K562 (cell line): ENCODE data around the gene CISD3. TPM values are rescaled to one million over a fixed set of nuclear protein-coding genes. Genes with fewer than 3 reads are reported as not detected.

Source experiments
- C11orf30 ChIP-seq: fragments of 450-650 bp; IDR thresholded peaks from 2 replicates; pipeline ENCODE4 v1.6.1; 2016; ENCODE audit warnings: low read depth, mild to moderate bottlenecking
- MYBL2 ChIP-seq, 2 experiments: fragments of 450-650 bp in 1 of 2; sonication (generic) in 1 of 2; formaldehyde crosslinking in 1 of 2; IDR thresholded peaks; 2 replicates each; pipeline versions ENCODE4 v1.6.1 to v1.8.1; 2017 to 2022; ENCODE audit warnings: borderline replicate concordance in 1 of 2, inconsistent platforms in 1 of 2, low read depth in 1 of 2, mild to moderate bottlenecking in 1 of 2, missing genetic modification reagents in 1 of 2, moderate library complexity in 1 of 2
- NFRKB ChIP-seq: fragments of 450-650 bp; IDR thresholded peaks from 2 replicates; pipeline ENCODE4 v1.6.1; 2016; ENCODE audit warnings: low read depth
- POLR3G ChIP-seq: IDR thresholded peaks from 2 replicates; pipeline ENCODE4 v1.6.1; 2011; ENCODE audit not compliant: insufficient read length, insufficient replicate concordance; ENCODE audit errors: extremely low read depth
- RBM25 ChIP-seq: fragments of 200-400 bp; formaldehyde crosslinking; IDR thresholded peaks from 2 replicates; pipeline ENCODE4 v1.6.1; 2018; ENCODE audit warnings: low read length, low read depth, moderate library complexity; ENCODE audit not compliant: severe bottlenecking
- RCOR1 ChIP-seq, 2 experiments: IDR thresholded peaks; 2 replicates each; pipeline ENCODE4 v1.6.1; 2012; ENCODE audit warnings: low read depth in 2 of 2, low read length in 2 of 2, borderline replicate concordance in 1 of 2, improper control_type of control experiment in 1 of 2
- SIN3B ChIP-seq: fragments of 450-650 bp; IDR thresholded peaks from 2 replicates; pipeline ENCODE4 v1.6.1; 2017; ENCODE audit warnings: low read depth, mild to moderate bottlenecking, moderate library complexity
- SMAD1 ChIP-seq: fragments of 150-350 bp; IDR thresholded peaks from 2 replicates; pipeline ENCODE4 v1.6.1; 2014; ENCODE audit warnings: low read length, low read depth; ENCODE audit not compliant: partially characterized antibody
- TAF7 ChIP-seq: fragments of 450-650 bp; IDR thresholded peaks from 2 replicates; pipeline ENCODE4 v1.6.1; 2016; ENCODE audit warnings: missing genetic modification characterization, missing compliant biosample characterization
- ZC3H11A ChIP-seq: IDR thresholded peaks from 2 replicates; pipeline ENCODE4 v1.6.1; 2012; ENCODE audit warnings: low read depth, low read length, improper control_type of control experiment
- ZNF318 ChIP-seq, 2 experiments: fragments of 450-650 bp; IDR thresholded peaks; 2 replicates each; pipeline ENCODE4 v1.6.1; 2016; ENCODE audit warnings: mild to moderate bottlenecking in 2 of 2, borderline replicate concordance in 1 of 2, low read depth in 1 of 2, moderate library complexity in 1 of 2
- ZNF511 ChIP-seq: sonication (generic); formaldehyde crosslinking; IDR thresholded peaks from 2 replicates; pipeline ENCODE4 v1.8.0; 2022; ENCODE audit warnings: mild to moderate bottlenecking, missing genetic modification reagents
- polyA plus RNA-seq, 8 experiments: library from polyadenylated mRNA; depleted of rRNA in 4 of 8; stranded (reverse) in 5 of 8; unstranded in 3 of 8; fragments of >200 nt; fragmentation: Nextera tagmentation in 2 of 8; fragmentation: Illumina TruSeq in 1 of 8; extraction: Ambion mirVana in 2 of 8; extraction: Trizol in 1 of 8; gene quantifications; 2 replicates each; pipeline versions ENCODE4 v1.2.1 to v1.2.3, GENCODE V29; 2011 to 2014; ENCODE audit warnings: inconsistent platforms in 1 of 8, missing spikeins in 1 of 8
- total RNA-seq, 7 experiments: library from RNA; depleted of rRNA in 6 of 7; stranded (reverse); fragments of >200 nt in 6 of 7; fragmentation: Illumina TruSeq in 2 of 7; extraction: Trizol in 2 of 7; gene quantifications; 2 replicates each; pipeline versions ENCODE4 v1.2.1 to v1.2.3, GENCODE V29; 2011 to 2021; ENCODE audit warnings: low replicate concordance in 1 of 7
- TF ChIP-seq, protein P1 (sequence below), 2 experiments: fragments of 450-650 bp; IDR thresholded peaks; 2 replicates each; pipeline ENCODE4 v1.6.1; 2016

CISD3 gene
- total and polyA plus RNA-seq, 9 of the 15 experiments (the other 6 are each of a cell fraction or from before 2014, with no cell fraction given), result 5.0 to 60.7 (median 15.7) TPM

- no peak for TF ChIP-seq ZNF318 (IDR thresholded peaks at IDR 0.05; ENCODE audit: borderline replicate concordance in 1 of 2, low read depth in 1 of 2)
- TF ChIP-seq MYBL2 (IDR thresholded peaks at IDR 0.05; ENCODE audit: low read depth), result no peak
- no peak for TF ChIP-seq MYBL2 (CRISPR knock-in tag; IDR thresholded peaks at IDR 0.05; ENCODE audit: borderline replicate concordance)
- TF ChIP-seq ZNF511 (CRISPR knock-in tag), result no peak
- no peak for TF ChIP-seq RBM25
- TF ChIP-seq C11orf30, result no peak
- TF ChIP-seq, protein P1, sequence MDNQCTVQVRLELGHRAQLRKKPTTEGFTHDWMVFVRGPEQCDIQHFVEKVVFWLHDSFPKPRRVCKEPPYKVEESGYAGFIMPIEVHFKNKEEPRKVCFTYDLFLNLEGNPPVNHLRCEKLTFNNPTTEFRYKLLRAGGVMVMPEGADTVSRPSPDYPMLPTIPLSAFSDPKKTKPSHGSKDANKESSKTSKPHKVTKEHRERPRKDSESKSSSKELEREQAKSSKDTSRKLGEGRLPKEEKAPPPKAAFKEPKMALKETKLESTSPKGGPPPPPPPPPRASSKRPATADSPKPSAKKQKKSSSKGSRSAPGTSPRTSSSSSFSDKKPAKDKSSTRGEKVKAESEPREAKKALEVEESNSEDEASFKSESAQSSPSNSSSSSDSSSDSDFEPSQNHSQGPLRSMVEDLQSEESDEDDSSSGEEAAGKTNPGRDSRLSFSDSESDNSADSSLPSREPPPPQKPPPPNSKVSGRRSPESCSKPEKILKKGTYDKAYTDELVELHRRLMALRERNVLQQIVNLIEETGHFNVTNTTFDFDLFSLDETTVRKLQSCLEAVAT (IDR thresholded peaks at IDR 0.05), result peak in 1 of 2 experiments; percentile 73; a peak in 2 of 4 replicates
- no peak for TF ChIP-seq SMAD1
- no peak for TF ChIP-seq SIN3B
- TF ChIP-seq NFRKB, result 0 out of 2 replicates have a peak, but pooled peaks have one; percentile 45
- TF ChIP-seq POLR3G, result no peak
- TF ChIP-seq ZC3H11A, result no peak
- TF ChIP-seq RCOR1 (IDR thresholded peaks at IDR 0.05; ENCODE audit: borderline replicate concordance in 1 of 2, low read depth in 2 of 2, low read length in 2 of 2), result no peak
- TF ChIP-seq TAF7, result no peak
Measured at GRCh38 chr17:38730526-38731379, 612 bp downstream of the CISD3 start (continued).
